WTC11 (cell line): ENCODE data around the gene SPNS2.

Experiments used
- CTCF ChIP-seq: fragments of 200-600 bp; IDR thresholded peaks from 2 replicates; pipeline ENCODE4 v1.8.0; 2022; ENCODE audit warnings: antibody characterized with exemption
- E2F1 ChIP-seq: sonication (generic); formaldehyde crosslinking; IDR thresholded peaks from 2 replicates; pipeline ENCODE4 v1.8.0; 2022; ENCODE audit warnings: mild to moderate bottlenecking, missing genetic modification reagents
- E2F5 ChIP-seq: sonication (generic); formaldehyde crosslinking; IDR thresholded peaks from 2 replicates; pipeline ENCODE4 v1.8.1; 2022; ENCODE audit warnings: mild to moderate bottlenecking, moderate library complexity, missing genetic modification reagents
- FOXK1 ChIP-seq: sonication (generic); formaldehyde crosslinking; IDR thresholded peaks from 2 replicates; pipeline ENCODE4 v1.8.0; 2022; ENCODE audit warnings: mild to moderate bottlenecking, moderate library complexity, missing genetic modification reagents
- FOXP4 ChIP-seq: sonication (generic); formaldehyde crosslinking; IDR thresholded peaks from 2 replicates; pipeline ENCODE4 v1.8.0; 2022; ENCODE audit warnings: mild to moderate bottlenecking, missing genetic modification reagents
- GRHL2 ChIP-seq: fragments of 250-450 bp; sonication (Bioruptor Pico); IDR thresholded peaks from 2 replicates; pipeline ENCODE4 v1.8.0; 2022; ENCODE audit warnings: mild to moderate bottlenecking, moderate library complexity; ENCODE audit not compliant: insufficient replicate concordance, severe bottlenecking
- MAX ChIP-seq: sonication (generic); formaldehyde crosslinking; IDR thresholded peaks from 2 replicates; pipeline ENCODE4 v1.8.0; 2022; ENCODE audit warnings: mild to moderate bottlenecking, missing genetic modification reagents
- SMAD4 ChIP-seq: sonication (generic); formaldehyde crosslinking; IDR thresholded peaks from 2 replicates; pipeline ENCODE4 v1.8.0; 2022; ENCODE audit warnings: mild to moderate bottlenecking, missing genetic modification reagents
- ZNF317 ChIP-seq: sonication (generic); formaldehyde crosslinking; IDR thresholded peaks from 2 replicates; pipeline ENCODE4 v1.8.1; 2023; ENCODE audit warnings: low read depth, mild to moderate bottlenecking, moderate library complexity, missing genetic modification reagents, borderline replicate concordance

- TF ChIP-seq ZNF317 (CRISPR knock-in tag) (no peak), CTCF (no peak), E2F1 (CRISPR knock-in tag) (no peak), SMAD4 (no peak), E2F5 (CRISPR knock-in tag) (no peak), FOXP4 (CRISPR knock-in tag) (no peak), FOXK1 (CRISPR knock-in tag) (no peak), GRHL2 (CRISPR knock-in tag) (no peak), MAX (CRISPR knock-in tag) (no peak)
Observed at GRCh38 chr17:4509923-4510617, 11.4 kb downstream of the SPNS2 start.
